ENCODE measurements around the gene PRMT1.

Gene PRMT1

GRCh38 chr19:49727217-49728030, 50.4 kb downstream of the PRMT1 start:
- no peaks in the 10 kb centered on the region for H3K27me3 ChIP-seq (ENCODE audit: control insufficient read depth, insufficient read depth, low read length)
- no peaks in the 10 kb centered on the region for H3K9me3 ChIP-seq (ENCODE audit: control insufficient read depth, low read length)
- no peak for TF ChIP-seq CTCF (IDR thresholded peaks at IDR 0.05)
- H3K9ac ChIP-seq, result no peak overlapping the region
- H3K4me1 ChIP-seq, result no peaks in the 10 kb centered on the region
- no peak overlapping the region for H3K4me3 ChIP-seq (ENCODE audit: low read depth, low read length)
- no peak overlapping the region for H3K27ac ChIP-seq
- H3K36me3 ChIP-seq (ENCODE audit: control insufficient read depth, insufficient read depth, low read length), result no peaks in the 10 kb centered on the region
- no peaks in the 10 kb centered on the region for H3K79me2 ChIP-seq
- H3K4me2 ChIP-seq (ENCODE audit: low read length), result no peak overlapping the region
- H2AFZ ChIP-seq, result no peak overlapping the region

DNA sequence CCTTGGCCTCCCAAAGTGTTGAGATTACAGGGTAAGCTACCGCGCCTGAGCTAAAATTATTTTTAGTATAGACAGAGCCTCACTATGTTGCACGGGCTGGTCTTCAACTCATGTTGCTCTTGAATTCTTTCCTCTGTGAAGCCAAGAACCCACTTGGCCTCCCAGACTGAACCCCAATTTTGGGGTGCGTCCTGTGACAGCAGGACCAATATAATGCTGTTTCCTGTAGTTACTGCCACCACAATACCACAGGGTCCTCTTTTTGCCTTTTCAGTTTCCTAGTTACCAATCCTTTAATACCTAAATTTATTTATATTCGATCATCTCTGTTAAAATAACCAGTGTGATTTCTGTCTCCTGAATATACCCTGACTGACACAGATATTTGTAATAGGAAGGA, 53.1 kb downstream of the PRMT1 start:
- Histone ChIP-seq H3K9me3 (ENCODE audit: control insufficient read depth, low read length) (no peaks in the 10 kb centered on the region), H3K79me2 (no peaks in the 10 kb centered on the region), H3K4me2 (ENCODE audit: low read length) (no peak overlapping the region), H3K27me3 (ENCODE audit: control insufficient read depth, insufficient read depth, low read length) (no peaks in the 10 kb centered on the region), H3K27ac (no peak overlapping the region), H2AFZ (no peak overlapping the region), H3K4me1 (no peaks in the 10 kb centered on the region), H3K4me3 (ENCODE audit: low read depth, low read length) (no peak overlapping the region), H3K36me3 (ENCODE audit: control insufficient read depth, insufficient read depth, low read length) (no peaks in the 10 kb centered on the region), H3K9ac (no peak overlapping the region)
- TF ChIP-seq CTCF (IDR thresholded peaks at IDR 0.05), result no peak
